ENCODE measurements around the gene THSD4.

THSD4 gene

DNA sequence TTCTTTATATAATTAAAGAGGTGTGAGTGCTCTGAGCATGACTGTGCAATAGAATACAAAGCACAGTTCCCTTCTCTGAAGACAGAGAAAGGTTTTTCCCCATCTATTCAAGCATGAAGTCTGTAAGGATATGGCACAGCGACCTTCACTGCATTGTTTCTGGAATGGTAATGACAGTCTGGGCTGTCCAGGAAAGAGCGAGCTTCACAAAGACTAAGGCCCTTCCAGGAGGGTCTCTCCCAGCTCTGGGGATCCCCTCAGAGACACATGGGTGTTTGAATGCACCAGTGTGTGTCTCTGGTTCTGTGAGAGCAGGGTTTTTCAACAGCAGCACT lies 515.2 kb downstream of the THSD4 start:
- TF ChIP-seq, protein P1, sequence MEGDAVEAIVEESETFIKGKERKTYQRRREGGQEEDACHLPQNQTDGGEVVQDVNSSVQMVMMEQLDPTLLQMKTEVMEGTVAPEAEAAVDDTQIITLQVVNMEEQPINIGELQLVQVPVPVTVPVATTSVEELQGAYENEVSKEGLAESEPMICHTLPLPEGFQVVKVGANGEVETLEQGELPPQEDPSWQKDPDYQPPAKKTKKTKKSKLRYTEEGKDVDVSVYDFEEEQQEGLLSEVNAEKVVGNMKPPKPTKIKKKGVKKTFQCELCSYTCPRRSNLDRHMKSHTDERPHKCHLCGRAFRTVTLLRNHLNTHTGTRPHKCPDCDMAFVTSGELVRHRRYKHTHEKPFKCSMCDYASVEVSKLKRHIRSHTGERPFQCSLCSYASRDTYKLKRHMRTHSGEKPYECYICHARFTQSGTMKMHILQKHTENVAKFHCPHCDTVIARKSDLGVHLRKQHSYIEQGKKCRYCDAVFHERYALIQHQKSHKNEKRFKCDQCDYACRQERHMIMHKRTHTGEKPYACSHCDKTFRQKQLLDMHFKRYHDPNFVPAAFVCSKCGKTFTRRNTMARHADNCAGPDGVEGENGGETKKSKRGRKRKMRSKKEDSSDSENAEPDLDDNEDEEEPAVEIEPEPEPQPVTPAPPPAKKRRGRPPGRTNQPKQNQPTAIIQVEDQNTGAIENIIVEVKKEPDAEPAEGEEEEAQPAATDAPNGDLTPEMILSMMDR (IDR thresholded peaks at IDR 0.05), result no peak

DNA sequence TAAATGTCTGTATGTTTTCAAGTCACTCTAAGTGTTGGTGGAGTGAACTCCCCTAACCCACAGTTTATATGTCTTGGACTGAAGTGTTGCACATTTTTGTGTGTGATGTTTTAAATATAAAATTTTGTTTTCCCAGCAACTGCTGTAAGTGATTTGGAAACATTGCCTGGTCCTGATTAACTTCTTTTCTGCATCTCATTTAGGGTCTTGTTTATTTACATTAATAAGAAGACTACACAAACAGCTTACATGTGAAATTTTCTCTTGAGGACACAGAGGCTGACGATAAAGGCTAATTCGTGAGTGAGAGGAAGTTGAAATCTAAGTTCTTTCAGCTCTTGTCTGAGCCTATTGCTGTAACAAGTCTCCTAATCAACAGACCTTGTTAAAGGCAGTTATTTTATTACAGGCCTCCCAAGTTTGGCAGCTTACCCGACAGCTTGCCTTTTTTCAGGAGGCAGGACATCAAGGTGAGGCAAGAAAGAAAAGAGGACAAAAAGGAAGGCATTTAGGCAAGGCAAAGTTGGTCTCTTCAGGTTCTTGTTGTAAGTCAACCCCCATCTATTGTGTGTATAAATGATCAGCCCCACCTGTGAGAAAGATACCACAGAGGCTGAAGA lies 517.4 kb downstream of the THSD4 start:
- TF ChIP-seq, protein P1 (IDR thresholded peaks at IDR 0.05), result no peak

DNA sequence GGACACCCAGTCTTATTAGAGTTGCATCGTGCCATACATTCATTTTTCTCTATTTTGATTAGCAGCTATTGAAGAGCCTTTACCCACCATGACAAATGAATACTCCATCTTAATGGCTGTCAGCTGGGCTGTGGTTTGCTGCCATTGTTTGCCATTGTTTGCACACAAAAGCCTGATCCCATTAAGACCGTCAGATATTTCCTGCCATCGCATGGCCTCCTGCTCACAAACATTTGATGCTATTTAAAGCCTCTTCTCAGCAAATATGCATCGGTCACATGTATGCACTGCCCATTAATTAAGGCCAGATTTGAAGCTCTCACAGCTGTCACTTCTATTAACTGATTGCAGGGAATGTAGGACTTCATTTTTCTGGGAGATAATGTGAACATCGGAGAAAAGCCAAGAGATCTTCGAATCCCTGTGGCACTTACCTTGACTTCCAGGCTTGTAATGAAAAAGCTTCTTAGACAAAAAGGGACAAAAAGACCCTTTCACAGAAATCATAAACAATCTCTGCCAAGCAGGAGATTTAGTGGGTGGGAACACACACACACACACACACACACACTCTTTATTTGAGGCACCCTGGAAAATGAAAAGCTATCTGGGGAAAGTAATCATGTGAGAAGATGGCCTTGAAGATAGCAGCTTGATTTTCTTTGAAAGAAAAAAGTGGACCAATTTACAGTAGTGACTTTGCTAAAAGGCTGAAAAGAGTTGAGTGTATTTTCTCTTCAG lies 519.7 kb downstream of the THSD4 start:
- TF ChIP-seq, protein P1 (IDR thresholded peaks at IDR 0.05), result no peak

DNA sequence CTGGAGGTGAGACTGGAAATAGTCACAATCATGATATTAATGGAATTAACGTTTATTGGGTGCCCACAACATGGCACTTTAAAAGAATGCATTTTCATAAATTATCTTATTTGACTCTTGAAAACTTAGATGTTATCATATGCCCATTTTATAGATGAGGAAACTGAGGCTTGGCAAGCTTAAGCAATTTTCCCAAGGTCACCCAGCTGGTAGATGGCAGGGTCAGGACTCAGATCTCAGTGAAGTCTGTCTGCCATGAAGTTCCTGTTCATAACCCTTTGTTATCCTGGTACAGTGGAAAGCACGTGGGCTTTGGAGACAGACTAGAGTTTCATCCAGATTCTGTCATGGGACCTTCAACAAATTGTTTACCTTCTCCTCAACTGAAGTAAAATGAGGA lies 520.5 kb downstream of the THSD4 start:
- TF ChIP-seq, protein P1 (IDR thresholded peaks at IDR 0.05), result no peak

DNA sequence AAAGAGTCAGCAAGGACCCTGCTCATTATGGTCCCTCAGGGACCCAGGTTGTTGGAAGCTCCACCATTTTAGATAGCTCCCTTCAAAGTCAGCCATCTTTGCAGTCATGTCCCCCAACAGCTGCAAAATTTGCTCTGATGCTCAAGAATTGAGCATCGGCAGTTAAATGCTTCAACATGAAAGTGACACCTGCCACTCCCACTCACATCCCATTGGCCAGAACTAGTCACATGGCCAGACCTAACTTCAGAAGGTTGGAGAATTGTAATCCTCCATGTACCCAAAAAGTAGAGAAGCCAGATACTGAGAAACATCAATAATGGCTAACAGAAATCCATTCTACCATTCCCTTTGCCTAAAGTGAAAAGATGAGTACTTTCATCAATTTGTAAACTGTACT lies 523.6 kb downstream of the THSD4 start:
- TF ChIP-seq, protein P1 (IDR thresholded peaks at IDR 0.05), result no peak

DNA sequence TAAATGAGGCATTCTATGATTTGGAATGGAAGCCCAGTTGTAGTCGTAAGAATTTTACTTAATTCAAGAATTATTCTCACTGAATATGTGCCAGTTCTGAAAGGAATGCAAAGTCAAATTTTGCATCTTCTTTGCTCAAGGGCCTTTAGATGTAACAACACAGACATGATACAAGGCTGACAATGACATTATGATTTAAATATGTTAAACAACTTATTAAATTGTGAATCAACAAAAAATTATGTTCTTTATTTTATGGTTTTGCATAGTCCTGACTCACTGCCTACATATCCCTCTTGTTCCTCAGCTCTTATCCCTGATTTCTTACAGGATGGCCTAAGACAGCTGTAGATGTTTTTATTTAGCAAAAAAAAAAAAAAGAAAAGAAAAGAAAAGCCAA lies 524.2 kb downstream of the THSD4 start:
- TF ChIP-seq, protein P1 (IDR thresholded peaks at IDR 0.05), result no peak

DNA sequence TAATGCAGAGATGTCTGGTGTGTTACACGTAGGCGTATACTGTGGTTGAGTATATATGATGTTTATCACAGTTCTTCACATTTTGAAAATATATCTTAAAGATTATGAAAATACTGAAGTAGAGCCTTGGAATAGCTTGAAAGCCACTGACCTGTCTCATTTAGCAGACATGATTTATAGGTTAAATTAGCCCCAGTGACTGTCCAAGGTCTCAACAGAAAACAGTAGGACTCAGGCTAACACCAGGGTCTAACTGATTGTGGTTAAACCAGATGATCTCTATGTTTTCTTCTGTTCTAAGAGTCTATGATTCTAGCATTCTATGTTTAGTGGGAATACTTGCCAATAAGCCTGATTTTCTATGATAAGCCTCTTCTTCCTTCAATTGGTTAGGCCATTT lies 528.6 kb downstream of the THSD4 start:
- TF ChIP-seq, protein P1 (IDR thresholded peaks at IDR 0.05), result no peak

Data from LNCAP (cell line).